Measurements from ENCODE around the gene TPRG1. TPM values are rescaled to one million over a fixed set of nuclear protein-coding genes. Genes with fewer than 3 reads are reported as not detected.

Gene TPRG1
- total RNA-seq, 1 donor from 2014 or later = 3.3 TPM

- no peak for TF ChIP-seq CTCF (IDR thresholded peaks at IDR 0.05; ENCODE audit: unreplicated experiment)
- Mint-ChIP-seq H3K36me3 (peaks cover 5% of the 10 kb centered on the region), H3K9me3 (peaks cover 10% of the 10 kb centered on the region), H3K27me3 (ENCODE audit: low read depth) (no peaks in the 10 kb centered on the region), H3K27ac (no peak overlapping the region), H3K4me3 (no peak overlapping the region), H3K4me1 (peaks cover 10% of the 10 kb centered on the region)
- DNase-seq (ENCODE audit: low spot score in 2 of 2, unreplicated experiment in 2 of 2) = no peak
Observed at GRCh38 chr3:189365609-189366564, 194.1 kb downstream of the TPRG1 start.

GRCh38 chr3:189368384-189368783 is 196.6 kb downstream of the TPRG1 start:
- DNase-seq (ENCODE audit: low spot score in 2 of 2, unreplicated experiment in 2 of 2) = no peak
- Mint-ChIP-seq H3K27me3 (ENCODE audit: low read depth) (no peaks in the 10 kb centered on the region), H3K4me3 (no peak overlapping the region), H3K27ac (no peak overlapping the region), H3K36me3 (peaks cover 5% of the 10 kb centered on the region), H3K4me1 (peaks cover 13% of the 10 kb centered on the region), H3K9me3 (peaks cover 10% of the 10 kb centered on the region)
- no peak for TF ChIP-seq CTCF (IDR thresholded peaks at IDR 0.05; ENCODE audit: unreplicated experiment)

GRCh38 chr3:189369636-189370035 is 197.9 kb downstream of the TPRG1 start:
- H3K27ac Mint-ChIP-seq = no peak overlapping the region
- no peak overlapping the region for H3K4me3 Mint-ChIP-seq
- H3K4me1 Mint-ChIP-seq = peaks cover 13% of the 10 kb centered on the region
- no peaks in the 10 kb centered on the region for H3K27me3 Mint-ChIP-seq (ENCODE audit: low read depth)
- peaks cover 5% of the 10 kb centered on the region for H3K36me3 Mint-ChIP-seq
- no peak for DNase-seq (ENCODE audit: low spot score in 2 of 2, unreplicated experiment in 2 of 2)
- TF ChIP-seq CTCF (IDR thresholded peaks at IDR 0.05; ENCODE audit: unreplicated experiment) = no peak
- peaks cover 10% of the 10 kb centered on the region for H3K9me3 Mint-ChIP-seq

GRCh38 chr3:189372243-189372642 is 200.5 kb downstream of the TPRG1 start:
- Mint-ChIP-seq H3K36me3 (peaks cover 8% of the 10 kb centered on the region), H3K27ac (no peak overlapping the region), H3K9me3 (peaks cover 23% of the 10 kb centered on the region), H3K27me3 (ENCODE audit: low read depth) (no peaks in the 10 kb centered on the region), H3K4me1 (peaks cover 12% of the 10 kb centered on the region), H3K4me3 (no peak overlapping the region)
- no peak for TF ChIP-seq CTCF (IDR thresholded peaks at IDR 0.05; ENCODE audit: unreplicated experiment)
- DNase-seq (ENCODE audit: low spot score in 2 of 2, unreplicated experiment in 2 of 2) = no peak
